ENCODE data around the gene DUSP3. TPM values are rescaled to one million over a fixed set of nuclear protein-coding genes. Genes with fewer than 3 reads are reported as not detected.

The DUSP3 gene
- total and polyA plus RNA-seq, 10 of the 15 experiments (the other 5 are each of a cell fraction or from before 2014, with no cell fraction given) = 1.5 to 12.1 (median 3.8) TPM

- H4K20me1 ChIP-seq (ENCODE audit: control insufficient read depth, insufficient read depth) = no peaks in the 10 kb centered on the region
- no peak overlapping the region for H3K9ac ChIP-seq (ENCODE audit: control insufficient read depth, insufficient read depth, low read length)
- RAD21 ChIA-PET (ENCODE audit: unreplicated experiment) = interaction anchor here (11.0 kb wide), 1 partner anchor 60 kb away, joined by 171 read pairs; no protein-coding TSS in a partner anchor
- POLR2A ChIA-PET = interaction anchor here (0.6 kb wide), 1 partner anchor 1616 kb away, joined by 3 read pairs; no protein-coding TSS in a partner anchor
- SMC1A ChIA-PET (ENCODE audit: uncharacterized antibody, unreplicated experiment) = interaction anchor here (0.9 to 2.5 kb wide), 4 partner anchors 41 to 179 kb away, joined by 3 to 11 read pairs (median 4); no protein-coding TSS in a partner anchor
- H3K27ac ChIP-seq (ENCODE audit: control insufficient read depth, insufficient read depth) = no peak overlapping the region
- H3K36me3 ChIP-seq (ENCODE audit: control insufficient read depth in 2 of 2, insufficient read depth in 2 of 2, low read length in 1 of 2) = no peaks in the 10 kb centered on the region
- H3K4me1 ChIP-seq (ENCODE audit: control insufficient read depth, insufficient read depth, low read length) = no peaks in the 10 kb centered on the region
- TF ChIP-seq, protein P1, sequence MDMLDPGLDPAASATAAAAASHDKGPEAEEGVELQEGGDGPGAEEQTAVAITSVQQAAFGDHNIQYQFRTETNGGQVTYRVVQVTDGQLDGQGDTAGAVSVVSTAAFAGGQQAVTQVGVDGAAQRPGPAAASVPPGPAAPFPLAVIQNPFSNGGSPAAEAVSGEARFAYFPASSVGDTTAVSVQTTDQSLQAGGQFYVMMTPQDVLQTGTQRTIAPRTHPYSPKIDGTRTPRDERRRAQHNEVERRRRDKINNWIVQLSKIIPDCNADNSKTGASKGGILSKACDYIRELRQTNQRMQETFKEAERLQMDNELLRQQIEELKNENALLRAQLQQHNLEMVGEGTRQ (IDR thresholded peaks at IDR 0.05; ENCODE audit: borderline replicate concordance, low read depth, low read length) = no peak
- no peak for TF ChIP-seq GATAD2B (conservative IDR thresholded peaks at IDR 0.05; ENCODE audit: low read depth)
- TF ChIP-seq NBN (IDR thresholded peaks at IDR 0.05) = no peak
- TF ChIP-seq CHD2 (IDR thresholded peaks at IDR 0.05; ENCODE audit: borderline replicate concordance, low read depth, low read length) = no peak
- TF ChIP-seq SRF (IDR thresholded peaks at IDR 0.05; ENCODE audit: low read depth in 2 of 2, low read length in 2 of 2) = no peak
- TF ChIP-seq, protein P2, sequence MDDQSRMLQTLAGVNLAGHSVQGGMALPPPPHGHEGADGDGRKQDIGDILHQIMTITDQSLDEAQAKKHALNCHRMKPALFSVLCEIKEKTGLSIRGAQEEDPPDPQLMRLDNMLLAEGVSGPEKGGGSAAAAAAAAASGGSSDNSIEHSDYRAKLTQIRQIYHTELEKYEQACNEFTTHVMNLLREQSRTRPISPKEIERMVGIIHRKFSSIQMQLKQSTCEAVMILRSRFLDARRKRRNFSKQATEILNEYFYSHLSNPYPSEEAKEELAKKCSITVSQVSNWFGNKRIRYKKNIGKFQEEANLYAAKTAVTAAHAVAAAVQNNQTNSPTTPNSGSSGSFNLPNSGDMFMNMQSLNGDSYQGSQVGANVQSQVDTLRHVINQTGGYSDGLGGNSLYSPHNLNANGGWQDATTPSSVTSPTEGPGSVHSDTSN (IDR thresholded peaks at IDR 0.05; ENCODE audit: insufficient replicate concordance, low read depth, low read length) = no peak
- no peak for TF ChIP-seq E4F1 (IDR thresholded peaks at IDR 0.05; ENCODE audit: borderline replicate concordance, partially characterized antibody)
- no peak for TF ChIP-seq HDAC6 (IDR thresholded peaks at IDR 0.05; ENCODE audit: unreplicated experiment)
- no peak for TF ChIP-seq EP300 (IDR thresholded peaks at IDR 0.05; ENCODE audit: borderline replicate concordance in 1 of 2, control insufficient read depth in 1 of 2, low read depth in 2 of 2, low read length in 2 of 2)
- no peak for TF ChIP-seq BRCA1 (IDR thresholded peaks at IDR 0.05; ENCODE audit: low read depth, low read length)
- no peak for TF ChIP-seq KLF5 (IDR thresholded peaks at IDR 0.05; ENCODE audit: partially characterized antibody)
- TF ChIP-seq ZBTB4 (CRISPR knock-in tag; IDR thresholded peaks at IDR 0.05) = no peak
- TF ChIP-seq NFIC (IDR thresholded peaks at IDR 0.05; ENCODE audit: low read depth, low read length) = no peak
- TF ChIP-seq IKZF1 (conservative IDR thresholded peaks at IDR 0.05) = no peak
- WGBS (ENCODE audit: insufficient coverage, insufficient replicate concordance, low lambda C conversion rate, missing lambda C conversion rate) = 34% methylated on average over 6 of the region's 6 CpGs
- H3K4me3 ChIP-seq = no peak overlapping the region
- H3K9me3 ChIP-seq (replicated peaks; ENCODE audit: control insufficient read depth, insufficient read depth, low read length) = no peaks in the 10 kb centered on the region
- ATAC-seq (no peak), FAIRE-seq (no peak), DNase-seq (ENCODE audit: low read depth, low spot score) (no peak)
- H3K4me2 ChIP-seq (ENCODE audit: control insufficient read depth, insufficient read depth) = no peak overlapping the region
- intact Hi-C loops (cut with micrococcal nuclease; ENCODE audit: unreplicated experiment) = no loop called here
- in situ Hi-C loops (cut with MboI) = no loop called here
- BruUV-seq (replicated peaks) = no TSS peak
- CTCF ChIA-PET = interaction anchor here (1.1 to 14.6 kb wide), 5 partner anchors 11 to 179 kb away, joined by 3 to 515 read pairs (median 5); no protein-coding TSS in a partner anchor
- no peak overlapping the region for H2AFZ ChIP-seq (ENCODE audit: control insufficient read depth, low read depth, low read length)
- H3K27me3 ChIP-seq (replicated peaks in 1 of 2; ENCODE audit: control insufficient read depth in 2 of 2, insufficient read depth in 2 of 2, low read length in 1 of 2) = peaks cover 5 to 6% of the 10 kb centered on the region in 2 experiments
- H3K79me2 ChIP-seq (ENCODE audit: control insufficient read depth, insufficient read depth, low read length) = no peaks in the 10 kb centered on the region
Measured at GRCh38 chr17:43756201-43756600, 22.6 kb downstream of the DUSP3 start.
